ENCODE data around the gene CHRNA5. TPM values are rescaled to one million over a fixed set of nuclear protein-coding genes. Genes with fewer than 3 reads are reported as not detected.

The CHRNA5 gene
- total RNA-seq, 1 donor from 2014 or later, result 2.2 TPM

DNA sequence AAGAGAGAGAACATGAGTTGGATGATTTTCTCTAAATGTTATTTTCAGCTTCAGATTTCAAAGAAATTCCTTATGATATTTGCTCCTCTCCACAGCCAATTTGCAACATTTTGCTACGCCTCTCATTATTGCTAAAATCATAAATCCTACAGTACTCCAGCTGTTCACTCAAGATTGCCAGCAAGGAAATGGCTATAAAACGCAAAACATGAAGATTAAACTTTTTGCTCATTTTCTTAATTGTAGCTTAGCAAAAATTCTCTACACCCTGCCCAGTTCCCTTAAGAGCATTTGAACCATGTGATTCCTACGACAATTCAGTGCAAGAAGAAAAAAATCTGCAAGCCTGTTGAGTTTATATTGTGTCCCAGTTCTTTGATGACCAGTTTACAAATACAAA, 48.7 kb downstream of the CHRNA5 start:
- H3K27ac ChIP-seq (replicated peaks), result no peak overlapping the region
- H3K4me1 ChIP-seq, result peaks cover 6% of the 10 kb centered on the region
- TF ChIP-seq, protein P1, sequence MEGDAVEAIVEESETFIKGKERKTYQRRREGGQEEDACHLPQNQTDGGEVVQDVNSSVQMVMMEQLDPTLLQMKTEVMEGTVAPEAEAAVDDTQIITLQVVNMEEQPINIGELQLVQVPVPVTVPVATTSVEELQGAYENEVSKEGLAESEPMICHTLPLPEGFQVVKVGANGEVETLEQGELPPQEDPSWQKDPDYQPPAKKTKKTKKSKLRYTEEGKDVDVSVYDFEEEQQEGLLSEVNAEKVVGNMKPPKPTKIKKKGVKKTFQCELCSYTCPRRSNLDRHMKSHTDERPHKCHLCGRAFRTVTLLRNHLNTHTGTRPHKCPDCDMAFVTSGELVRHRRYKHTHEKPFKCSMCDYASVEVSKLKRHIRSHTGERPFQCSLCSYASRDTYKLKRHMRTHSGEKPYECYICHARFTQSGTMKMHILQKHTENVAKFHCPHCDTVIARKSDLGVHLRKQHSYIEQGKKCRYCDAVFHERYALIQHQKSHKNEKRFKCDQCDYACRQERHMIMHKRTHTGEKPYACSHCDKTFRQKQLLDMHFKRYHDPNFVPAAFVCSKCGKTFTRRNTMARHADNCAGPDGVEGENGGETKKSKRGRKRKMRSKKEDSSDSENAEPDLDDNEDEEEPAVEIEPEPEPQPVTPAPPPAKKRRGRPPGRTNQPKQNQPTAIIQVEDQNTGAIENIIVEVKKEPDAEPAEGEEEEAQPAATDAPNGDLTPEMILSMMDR (IDR thresholded peaks at IDR 0.05; ENCODE audit: borderline replicate concordance), result no peak
- H3K36me3 ChIP-seq, result no peaks in the 10 kb centered on the region
- H3K27me3 ChIP-seq (ENCODE audit: low read depth), result peaks cover 6% of the 10 kb centered on the region
- intact Hi-C loops (cut with micrococcal nuclease), result no loop called here
- no peak for DNase-seq
- no peak overlapping the region for H3K4me3 ChIP-seq
- no peaks in the 10 kb centered on the region for H3K9me3 ChIP-seq (replicated peaks)

GRCh38 chr15:78615151-78615589, 49.9 kb downstream of the CHRNA5 start:
- H3K4me1 ChIP-seq, result peaks cover 14% of the 10 kb centered on the region
- intact Hi-C loops (cut with micrococcal nuclease), result loop anchor here (5.0 kb wide), 1 partner anchor 92 kb away; no protein-coding TSS in a partner anchor
- TF ChIP-seq, protein P1 (IDR thresholded peaks at IDR 0.05; ENCODE audit: borderline replicate concordance), result no peak
- H3K4me3 ChIP-seq, result no peak overlapping the region
- no peak for DNase-seq
- no peaks in the 10 kb centered on the region for H3K9me3 ChIP-seq (replicated peaks)
- H3K36me3 ChIP-seq, result no peaks in the 10 kb centered on the region
- H3K27ac ChIP-seq (replicated peaks), result no peak overlapping the region
- H3K27me3 ChIP-seq (ENCODE audit: low read depth), result peaks cover 17% of the 10 kb centered on the region

GRCh38 chr15:78616506-78616905, 51.2 kb downstream of the CHRNA5 start:
- Histone ChIP-seq H3K9me3 (replicated peaks) (no peaks in the 10 kb centered on the region), H3K27ac (replicated peaks) (no peak overlapping the region), H3K27me3 (ENCODE audit: low read depth) (peaks cover 31% of the 10 kb centered on the region), H3K4me3 (no peak overlapping the region), H3K36me3 (no peaks in the 10 kb centered on the region), H3K4me1 (peaks cover 24% of the 10 kb centered on the region)
- no peak for DNase-seq
- intact Hi-C loops (cut with micrococcal nuclease), result loop anchor here (5.0 kb wide), 1 partner anchor 91 kb away; no protein-coding TSS in a partner anchor
- TF ChIP-seq, protein P1 (IDR thresholded peaks at IDR 0.05; ENCODE audit: borderline replicate concordance), result no peak

GRCh38 chr15:78617076-78617475, 51.8 kb downstream of the CHRNA5 start:
- TF ChIP-seq, protein P1 (IDR thresholded peaks at IDR 0.05; ENCODE audit: borderline replicate concordance), result no peak
- no peak for DNase-seq
- Histone ChIP-seq H3K9me3 (replicated peaks) (no peaks in the 10 kb centered on the region), H3K4me1 (peaks cover 24% of the 10 kb centered on the region), H3K27ac (replicated peaks) (no peak overlapping the region), H3K36me3 (no peaks in the 10 kb centered on the region), H3K27me3 (ENCODE audit: low read depth) (peaks cover 36% of the 10 kb centered on the region), H3K4me3 (no peak overlapping the region)
- intact Hi-C loops (cut with micrococcal nuclease), result loop anchor here (5.0 kb wide), 1 partner anchor 90 kb away; no protein-coding TSS in a partner anchor

- H3K27me3 ChIP-seq (ENCODE audit: low read depth), result peaks cover 41% of the 10 kb centered on the region
- no peaks in the 10 kb centered on the region for H3K9me3 ChIP-seq (replicated peaks)
- intact Hi-C loops (cut with micrococcal nuclease), result loop anchor here (5.0 kb wide), 1 partner anchor 90 kb away; no protein-coding TSS in a partner anchor
- H3K27ac ChIP-seq (replicated peaks), result no peak overlapping the region
- H3K4me3 ChIP-seq, result no peak overlapping the region
- H3K4me1 ChIP-seq, result peaks cover 24% of the 10 kb centered on the region
- no peak for DNase-seq
- H3K36me3 ChIP-seq, result no peaks in the 10 kb centered on the region
- TF ChIP-seq, protein P1 (IDR thresholded peaks at IDR 0.05; ENCODE audit: borderline replicate concordance), result no peak
Observed at GRCh38 chr15:78617516-78617915, 52.2 kb downstream of the CHRNA5 start.
